ENCODE data around the gene CDK4.
A peak's percentile ranks its signal among the peaks of the same experiment; 100 is the strongest.

Gene CDK4

DNA sequence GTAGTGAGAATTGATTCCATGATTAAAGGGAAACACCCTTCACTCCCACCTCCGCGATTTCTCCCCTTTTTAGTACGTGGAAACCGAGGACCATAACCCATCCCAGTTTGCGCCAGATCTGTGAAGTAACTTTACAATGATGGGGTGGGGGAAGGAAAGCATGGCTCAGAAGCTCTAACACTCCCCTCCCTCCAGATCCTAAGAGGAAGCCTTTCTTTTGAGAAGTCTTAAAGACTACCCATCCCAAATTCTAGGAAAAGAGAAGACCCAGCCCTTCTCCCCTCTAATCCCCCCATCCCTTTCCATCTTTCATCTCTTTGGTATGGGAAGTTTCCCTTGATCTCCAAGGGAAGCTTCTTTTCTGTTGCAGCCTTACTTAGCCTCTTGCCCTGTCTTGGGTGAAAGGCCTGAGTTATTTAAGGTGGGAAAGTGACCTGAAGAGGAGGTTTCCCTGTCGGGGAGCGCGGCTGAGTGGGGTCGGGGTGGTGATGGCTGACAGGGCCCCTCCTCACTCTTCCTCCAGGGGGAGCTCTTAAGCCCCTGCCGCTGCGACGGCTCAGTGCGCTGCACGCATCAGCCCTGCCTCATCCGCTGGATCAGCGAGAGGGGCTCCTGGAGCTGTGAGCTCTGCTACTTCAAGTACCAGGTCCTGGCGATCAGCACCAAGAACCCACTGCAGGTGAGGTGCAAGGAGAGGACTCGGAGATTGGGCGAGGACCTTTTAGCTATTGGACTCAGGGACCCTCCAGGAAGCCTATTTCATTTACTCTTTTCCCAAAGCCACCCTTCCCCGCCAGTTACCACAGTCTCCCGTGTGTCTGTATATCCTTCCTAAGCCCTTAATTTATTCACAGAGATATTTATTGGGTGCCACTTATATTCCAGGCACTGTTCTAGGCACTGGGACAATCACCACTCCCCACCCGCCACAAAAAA lies 4.6 kb upstream of the CDK4 start:
- TF ChIP-seq ZBTB7A (IDR thresholded peaks at IDR 0.05; ENCODE audit: low read depth) (no peak), TEAD4 (IDR thresholded peaks at IDR 0.05) (no peak), EGR1 (IDR thresholded peaks at IDR 0.05) (no peak), RAD21 (IDR thresholded peaks at IDR 0.05; ENCODE audit: low read depth) (no peak), YY1 (IDR thresholded peaks at IDR 0.05; ENCODE audit: low read depth) (no peak), EP300 (IDR thresholded peaks at IDR 0.05; ENCODE audit: borderline replicate concordance) (no peak), FOXM1 (IDR thresholded peaks at IDR 0.05; ENCODE audit: borderline replicate concordance, low read depth) (no peak)
- TF ChIP-seq, protein P1, sequence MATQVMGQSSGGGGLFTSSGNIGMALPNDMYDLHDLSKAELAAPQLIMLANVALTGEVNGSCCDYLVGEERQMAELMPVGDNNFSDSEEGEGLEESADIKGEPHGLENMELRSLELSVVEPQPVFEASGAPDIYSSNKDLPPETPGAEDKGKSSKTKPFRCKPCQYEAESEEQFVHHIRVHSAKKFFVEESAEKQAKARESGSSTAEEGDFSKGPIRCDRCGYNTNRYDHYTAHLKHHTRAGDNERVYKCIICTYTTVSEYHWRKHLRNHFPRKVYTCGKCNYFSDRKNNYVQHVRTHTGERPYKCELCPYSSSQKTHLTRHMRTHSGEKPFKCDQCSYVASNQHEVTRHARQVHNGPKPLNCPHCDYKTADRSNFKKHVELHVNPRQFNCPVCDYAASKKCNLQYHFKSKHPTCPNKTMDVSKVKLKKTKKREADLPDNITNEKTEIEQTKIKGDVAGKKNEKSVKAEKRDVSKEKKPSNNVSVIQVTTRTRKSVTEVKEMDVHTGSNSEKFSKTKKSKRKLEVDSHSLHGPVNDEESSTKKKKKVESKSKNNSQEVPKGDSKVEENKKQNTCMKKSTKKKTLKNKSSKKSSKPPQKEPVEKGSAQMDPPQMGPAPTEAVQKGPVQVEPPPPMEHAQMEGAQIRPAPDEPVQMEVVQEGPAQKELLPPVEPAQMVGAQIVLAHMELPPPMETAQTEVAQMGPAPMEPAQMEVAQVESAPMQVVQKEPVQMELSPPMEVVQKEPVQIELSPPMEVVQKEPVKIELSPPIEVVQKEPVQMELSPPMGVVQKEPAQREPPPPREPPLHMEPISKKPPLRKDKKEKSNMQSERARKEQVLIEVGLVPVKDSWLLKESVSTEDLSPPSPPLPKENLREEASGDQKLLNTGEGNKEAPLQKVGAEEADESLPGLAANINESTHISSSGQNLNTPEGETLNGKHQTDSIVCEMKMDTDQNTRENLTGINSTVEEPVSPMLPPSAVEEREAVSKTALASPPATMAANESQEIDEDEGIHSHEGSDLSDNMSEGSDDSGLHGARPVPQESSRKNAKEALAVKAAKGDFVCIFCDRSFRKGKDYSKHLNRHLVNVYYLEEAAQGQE (IDR thresholded peaks at IDR 0.05; ENCODE audit: low read depth), result no peak
- TF ChIP-seq, protein P2, sequence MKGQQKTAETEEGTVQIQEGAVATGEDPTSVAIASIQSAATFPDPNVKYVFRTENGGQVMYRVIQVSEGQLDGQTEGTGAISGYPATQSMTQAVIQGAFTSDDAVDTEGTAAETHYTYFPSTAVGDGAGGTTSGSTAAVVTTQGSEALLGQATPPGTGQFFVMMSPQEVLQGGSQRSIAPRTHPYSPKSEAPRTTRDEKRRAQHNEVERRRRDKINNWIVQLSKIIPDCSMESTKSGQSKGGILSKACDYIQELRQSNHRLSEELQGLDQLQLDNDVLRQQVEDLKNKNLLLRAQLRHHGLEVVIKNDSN (IDR thresholded peaks at IDR 0.05), result no peak

DNA sequence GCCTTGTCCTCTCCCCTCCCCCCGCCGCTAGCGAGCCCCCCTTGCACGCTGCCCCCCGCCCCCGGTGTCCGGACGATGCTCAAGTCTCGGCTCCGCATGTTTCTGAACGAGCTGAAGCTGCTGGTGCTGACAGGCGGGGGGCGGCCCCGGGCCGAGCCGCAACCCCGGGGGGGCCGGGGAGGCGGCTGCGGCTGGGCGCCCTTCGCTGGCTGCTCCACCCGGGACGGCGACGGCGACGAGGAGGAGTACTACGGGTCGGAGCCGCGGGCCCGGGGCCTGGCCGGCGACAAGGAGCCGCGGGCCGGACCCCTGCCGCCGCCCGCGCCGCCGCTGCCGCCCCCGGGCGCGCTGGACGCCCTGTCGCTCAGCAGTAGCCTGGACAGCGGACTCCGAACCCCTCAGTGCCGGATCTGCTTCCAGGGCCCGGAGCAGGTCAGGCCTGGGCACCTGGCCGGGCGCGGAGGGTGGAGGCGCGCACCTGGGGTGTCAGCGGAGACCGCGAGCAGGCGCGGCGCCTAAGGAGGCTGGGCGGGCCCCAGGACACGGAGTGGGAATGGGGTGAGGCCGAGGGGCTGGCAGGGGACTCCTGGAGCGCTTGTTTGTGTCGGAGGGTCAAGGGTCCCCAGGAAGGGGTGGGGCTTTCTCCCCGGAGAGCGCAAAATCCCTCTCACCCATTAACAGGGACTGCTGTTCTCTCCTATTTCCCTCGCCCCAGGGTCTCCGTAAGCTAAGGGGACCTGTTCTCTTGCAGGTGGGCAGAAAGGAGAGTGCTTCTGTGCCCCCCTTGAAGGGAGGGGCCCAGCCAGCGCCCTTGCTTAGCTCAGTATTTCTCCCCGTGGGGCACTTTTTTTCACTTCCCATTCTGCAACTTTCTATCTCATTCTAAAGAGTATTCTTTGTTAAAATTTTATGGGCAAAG lies 3.6 kb upstream of the CDK4 start:
- TF ChIP-seq, protein P3, sequence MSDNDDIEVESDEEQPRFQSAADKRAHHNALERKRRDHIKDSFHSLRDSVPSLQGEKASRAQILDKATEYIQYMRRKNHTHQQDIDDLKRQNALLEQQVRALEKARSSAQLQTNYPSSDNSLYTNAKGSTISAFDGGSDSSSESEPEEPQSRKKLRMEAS (IDR thresholded peaks at IDR 0.05), result peak; percentile 32; the same call in 1 of the 2 replicates
- TF ChIP-seq, protein P1 (IDR thresholded peaks at IDR 0.05; ENCODE audit: low read depth), result peak; percentile 47
- TF ChIP-seq ZBTB7A (IDR thresholded peaks at IDR 0.05; ENCODE audit: low read depth), result peak; percentile 67
- TF ChIP-seq EGR1 (IDR thresholded peaks at IDR 0.05), result no peak

DNA sequence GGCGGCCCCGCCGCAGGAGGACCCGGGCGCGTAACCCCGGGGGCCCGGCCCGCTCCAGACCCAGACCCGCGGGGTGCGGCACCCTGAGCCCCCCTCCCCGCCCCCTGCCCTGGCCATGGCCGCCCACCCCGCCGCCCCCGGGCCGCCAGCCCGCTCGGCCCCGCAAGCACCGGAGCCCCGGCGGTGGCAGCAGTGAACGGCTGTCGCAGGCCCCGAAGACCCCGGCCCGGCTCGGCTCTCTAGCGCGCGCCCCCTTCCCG lies 3.0 kb upstream of the CDK4 start:
- TF ChIP-seq ZBTB7A (IDR thresholded peaks at IDR 0.05; ENCODE audit: low read depth), result 0 out of 2 replicates have a peak, but pooled peaks have one; percentile 4
- no peak for TF ChIP-seq TEAD4 (IDR thresholded peaks at IDR 0.05)
- TF ChIP-seq, protein P3 (IDR thresholded peaks at IDR 0.05), result no peak
- no peak for TF ChIP-seq EP300 (IDR thresholded peaks at IDR 0.05; ENCODE audit: borderline replicate concordance)

DNA sequence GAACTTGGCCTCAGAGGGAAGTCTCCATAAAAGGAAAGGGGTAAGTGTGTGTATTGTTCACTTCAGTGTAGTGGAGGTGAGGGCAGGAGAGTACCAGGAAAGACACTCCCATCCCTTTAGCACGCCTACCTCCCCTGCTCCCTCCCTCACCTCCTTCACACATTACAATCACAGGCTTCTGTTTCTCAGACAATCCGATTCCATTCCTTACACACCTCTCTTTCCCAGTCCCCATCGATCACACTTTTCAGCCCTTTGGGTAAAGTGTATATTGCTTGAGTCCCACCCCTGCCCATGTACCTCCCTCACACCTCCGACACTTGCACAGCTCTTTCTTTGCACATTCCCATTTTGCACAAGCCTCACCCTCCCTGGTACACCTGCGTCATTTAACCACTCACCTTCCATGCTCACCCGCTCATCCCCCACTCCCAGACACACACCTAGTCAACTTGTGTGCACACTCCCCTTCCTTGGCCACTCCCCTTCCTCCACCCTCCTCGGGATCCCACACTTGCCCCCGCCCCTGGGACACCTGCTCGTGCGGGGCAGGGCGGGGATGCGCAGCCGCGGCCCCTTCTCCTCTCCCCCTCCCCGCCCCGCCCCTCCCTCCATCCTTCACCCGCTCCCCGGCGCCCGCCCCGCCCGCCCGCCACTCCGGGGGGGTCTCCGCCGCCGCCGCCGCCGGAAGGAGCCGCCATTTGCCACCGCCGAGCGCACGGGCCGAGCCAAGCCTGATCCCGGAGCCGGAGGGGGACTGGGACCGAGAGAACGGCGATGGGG lies 2.5 kb upstream of the CDK4 start, which contains the start of gene MARCHF9:
MARCHF9 (plus strand) TSS at position 693 of the 783 bp plus-strand sequence. CDS start 426 bp downstream, outside the sequence.
- TF ChIP-seq EGR1 (IDR thresholded peaks at IDR 0.05) (no peak), YY1 (IDR thresholded peaks at IDR 0.05; ENCODE audit: low read depth) (peak; percentile 84)
- TF ChIP-seq, protein P2 (IDR thresholded peaks at IDR 0.05), result no peak
- TF ChIP-seq, protein P1 (IDR thresholded peaks at IDR 0.05; ENCODE audit: low read depth), result no peak
